Immature natural killer cell (primary cell): Measurements from ENCODE around the gene BTBD9. TPM values are rescaled to one million over a fixed set of nuclear protein-coding genes. Genes with fewer than 3 reads are reported as not detected.

Experiments
- DNase-seq, 3 donors: peaks; one replicate each; pipeline ENCODE4 v3.0.0; 2022; ENCODE audit warnings: mixed read lengths in 1 of 3
- H3K27ac Mint-ChIP-seq, 6 donors: one replicate each; pipeline ENCODE4 v1.8.0; 2020; ENCODE audit warnings: mixed read lengths in 6 of 6, mild to moderate bottlenecking in 5 of 6, inconsistent platforms in 4 of 6, moderate library complexity in 3 of 6
- H3K27me3 Mint-ChIP-seq, 3 donors: one replicate each; pipeline ENCODE4 v1.8.0; 2020 to 2021; ENCODE audit warnings: low read depth in 3 of 3, mild to moderate bottlenecking in 3 of 3, mixed read lengths in 3 of 3, moderate library complexity in 3 of 3, inconsistent platforms in 1 of 3
- H3K36me3 Mint-ChIP-seq, 3 donors: one replicate each; pipeline ENCODE4 v1.8.0; 2020; ENCODE audit warnings: mixed read lengths in 3 of 3, inconsistent platforms in 2 of 3, mild to moderate bottlenecking in 2 of 3
- H3K4me1 Mint-ChIP-seq, 2 donors: one replicate each; pipeline ENCODE4 v1.8.0; 2020; ENCODE audit warnings: inconsistent platforms in 2 of 2, mild to moderate bottlenecking in 2 of 2, mixed read lengths in 2 of 2, moderate library complexity in 1 of 2
- H3K4me3 Mint-ChIP-seq, 5 donors: one replicate each; pipeline ENCODE4 v1.8.0; 2020; ENCODE audit warnings: mild to moderate bottlenecking in 5 of 5, mixed read lengths in 5 of 5, inconsistent platforms in 3 of 5, moderate library complexity in 3 of 5
- H3K9me3 Mint-ChIP-seq, 6 donors: one replicate each; pipeline ENCODE4 v1.8.0; 2020; ENCODE audit warnings: mild to moderate bottlenecking in 6 of 6, mixed read lengths in 6 of 6, inconsistent platforms in 4 of 6, moderate library complexity in 3 of 6
- polyA plus RNA-seq, 3 donors: library from polyadenylated mRNA; unstranded; fragments of 300-500 nt; fragmentation: Illumina TruSeq; gene quantifications; one replicate each; pipeline ENCODE4 v1.2.3, GENCODE V29; 2021

The BTBD9 gene
- polyA plus RNA-seq, 3 donors from 2014 or later: 5.3 to 12.3 (median 10.9) TPM

DNA sequence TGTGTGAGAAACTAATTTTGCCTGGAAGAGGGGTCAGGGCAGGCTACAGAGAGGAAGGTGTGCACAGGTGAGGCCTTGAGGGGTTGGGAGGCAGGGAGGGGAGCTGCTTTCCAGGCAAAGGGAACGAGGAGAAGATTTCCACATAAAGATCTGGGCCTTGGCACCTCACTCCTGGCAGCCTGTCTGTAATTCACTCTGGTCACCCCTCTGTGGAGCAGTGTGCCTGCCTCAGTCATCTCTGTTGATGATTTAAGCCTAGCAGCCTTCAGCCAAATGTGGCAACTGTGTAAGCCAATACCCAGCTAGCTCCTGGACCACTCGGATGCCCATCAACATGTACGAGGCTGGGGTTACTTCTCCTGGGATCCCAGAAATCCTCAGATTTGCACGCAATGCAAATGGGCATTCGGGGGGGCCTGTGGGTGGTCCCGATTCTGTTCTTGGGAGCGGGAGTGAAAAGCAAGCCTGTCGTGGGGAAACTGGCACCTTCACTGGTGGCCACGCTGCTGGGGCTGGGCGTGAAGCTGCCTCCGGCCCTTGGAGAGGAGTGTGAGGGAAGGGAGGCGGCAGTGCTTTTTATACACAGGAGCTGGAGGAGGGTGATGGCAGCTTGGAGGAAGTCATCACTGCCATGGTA is 459.8 kb downstream of the BTBD9 start:
- H3K27ac Mint-ChIP-seq: no peak overlapping the region

DNA sequence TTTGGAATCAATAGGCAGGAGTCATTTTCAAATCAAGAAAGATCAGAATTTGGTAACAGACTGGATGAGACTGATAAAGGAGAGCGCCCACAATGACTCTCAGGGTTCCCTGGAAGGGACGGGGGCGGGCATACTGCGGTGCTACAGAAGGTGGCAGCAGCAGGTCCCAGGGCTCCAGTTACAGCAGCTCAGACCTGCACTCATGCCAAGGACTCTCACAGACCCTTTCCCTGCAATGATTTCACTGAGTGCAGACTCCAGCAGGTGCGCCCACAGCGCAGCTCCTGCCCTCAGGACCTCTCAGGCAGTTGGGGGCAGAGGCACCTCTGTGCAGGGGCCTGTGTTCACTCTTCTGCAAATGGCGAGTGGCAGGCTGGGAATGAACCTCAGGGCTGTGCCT is 460.4 kb downstream of the BTBD9 start:
- no peak overlapping the region for H3K27ac Mint-ChIP-seq
- peaks cover 0 to 6% of the 10 kb centered on the region in 2 donors for H3K4me1 Mint-ChIP-seq
- no peaks in the 10 kb centered on the region for H3K36me3 Mint-ChIP-seq
- H3K27me3 Mint-ChIP-seq: peaks cover 4 to 19% (median 4%) of the 10 kb centered on the region in 3 donors
- no peak for DNase-seq
- H3K4me3 Mint-ChIP-seq: no peak overlapping the region
- no peaks in the 10 kb centered on the region for H3K9me3 Mint-ChIP-seq

More for the DNA sequence above, 459.8 kb downstream of the BTBD9 start:
- no peak overlapping the region for H3K4me3 Mint-ChIP-seq
- no peaks in the 10 kb centered on the region for H3K36me3 Mint-ChIP-seq
- H3K27me3 Mint-ChIP-seq: peaks cover 4 to 15% (median 7%) of the 10 kb centered on the region in 3 donors
- peaks cover 0 to 6% of the 10 kb centered on the region in 2 donors for H3K4me1 Mint-ChIP-seq
- no peak for DNase-seq
- H3K9me3 Mint-ChIP-seq: no peaks in the 10 kb centered on the region

DNA sequence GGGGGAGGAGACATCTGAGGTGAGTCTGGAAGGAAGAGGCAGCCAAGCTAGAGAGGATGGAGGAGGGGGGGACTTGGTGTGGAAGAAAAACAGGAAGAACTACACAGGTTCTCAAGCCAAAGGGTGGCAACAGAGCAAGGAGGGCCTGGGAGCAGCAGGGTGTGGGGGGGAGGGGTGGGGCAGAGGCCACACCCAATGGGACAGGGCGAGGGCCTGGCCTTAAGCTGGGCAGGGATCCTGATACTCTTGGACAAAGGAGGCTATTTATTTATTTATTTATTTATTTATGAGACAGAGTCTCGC is 461.2 kb downstream of the BTBD9 start:
- peaks cover 0 to 6% of the 10 kb centered on the region in 2 donors for H3K4me1 Mint-ChIP-seq
- H3K27ac Mint-ChIP-seq: peak overlapping the region in 1 of 6 donors; percentile 38
- DNase-seq: no peak
- peaks cover 0 to 1% (median 0%) of the 10 kb centered on the region in 3 donors for H3K36me3 Mint-ChIP-seq
- H3K27me3 Mint-ChIP-seq: peaks cover 3 to 15% (median 4%) of the 10 kb centered on the region in 3 donors
- no peaks in the 10 kb centered on the region for H3K9me3 Mint-ChIP-seq
- no peak overlapping the region for H3K4me3 Mint-ChIP-seq

DNA sequence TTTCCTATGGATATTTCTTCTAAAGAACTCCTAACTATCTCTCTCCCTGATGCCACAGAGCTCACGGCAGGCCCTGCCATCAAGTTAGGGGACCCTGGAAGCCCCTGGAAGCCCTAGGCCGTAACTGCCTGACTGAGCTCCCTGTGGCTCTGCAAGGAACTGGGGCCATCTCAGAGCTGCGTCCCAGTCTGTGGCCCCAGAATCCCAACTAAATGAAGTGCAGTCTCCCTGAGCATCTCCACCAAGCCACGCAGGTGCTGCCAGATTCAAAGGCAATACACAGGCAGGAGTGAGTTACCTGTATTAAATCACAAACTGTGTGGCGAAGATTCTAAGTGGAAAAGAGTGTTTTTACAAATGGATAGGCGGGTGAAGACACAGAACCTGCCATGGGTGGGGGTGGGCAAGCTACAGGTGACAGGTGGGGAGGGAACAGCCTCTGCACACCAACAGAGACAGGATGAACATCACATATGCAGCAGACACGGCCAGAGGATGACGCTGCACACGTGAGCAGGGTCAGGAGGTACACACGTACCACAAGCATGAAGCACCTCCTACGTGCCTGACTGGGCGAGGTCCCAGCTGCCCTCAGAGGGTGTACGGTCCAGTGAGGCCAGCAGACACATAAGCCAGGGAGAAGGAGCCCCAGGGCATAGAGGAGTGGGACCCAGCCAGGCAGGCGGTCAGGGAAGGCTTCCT is 461.7 kb downstream of the BTBD9 start:
- DNase-seq: no peak
- H3K27ac Mint-ChIP-seq: peak overlapping the region in 1 of 6 donors; percentile 38
- peaks cover 0 to 6% of the 10 kb centered on the region in 2 donors for H3K4me1 Mint-ChIP-seq
- H3K4me3 Mint-ChIP-seq: no peak overlapping the region
- H3K27me3 Mint-ChIP-seq: peaks cover 3 to 15% (median 4%) of the 10 kb centered on the region in 3 donors
- peaks cover 0 to 3% (median 0%) of the 10 kb centered on the region in 3 donors for H3K36me3 Mint-ChIP-seq
- no peaks in the 10 kb centered on the region for H3K9me3 Mint-ChIP-seq

DNA sequence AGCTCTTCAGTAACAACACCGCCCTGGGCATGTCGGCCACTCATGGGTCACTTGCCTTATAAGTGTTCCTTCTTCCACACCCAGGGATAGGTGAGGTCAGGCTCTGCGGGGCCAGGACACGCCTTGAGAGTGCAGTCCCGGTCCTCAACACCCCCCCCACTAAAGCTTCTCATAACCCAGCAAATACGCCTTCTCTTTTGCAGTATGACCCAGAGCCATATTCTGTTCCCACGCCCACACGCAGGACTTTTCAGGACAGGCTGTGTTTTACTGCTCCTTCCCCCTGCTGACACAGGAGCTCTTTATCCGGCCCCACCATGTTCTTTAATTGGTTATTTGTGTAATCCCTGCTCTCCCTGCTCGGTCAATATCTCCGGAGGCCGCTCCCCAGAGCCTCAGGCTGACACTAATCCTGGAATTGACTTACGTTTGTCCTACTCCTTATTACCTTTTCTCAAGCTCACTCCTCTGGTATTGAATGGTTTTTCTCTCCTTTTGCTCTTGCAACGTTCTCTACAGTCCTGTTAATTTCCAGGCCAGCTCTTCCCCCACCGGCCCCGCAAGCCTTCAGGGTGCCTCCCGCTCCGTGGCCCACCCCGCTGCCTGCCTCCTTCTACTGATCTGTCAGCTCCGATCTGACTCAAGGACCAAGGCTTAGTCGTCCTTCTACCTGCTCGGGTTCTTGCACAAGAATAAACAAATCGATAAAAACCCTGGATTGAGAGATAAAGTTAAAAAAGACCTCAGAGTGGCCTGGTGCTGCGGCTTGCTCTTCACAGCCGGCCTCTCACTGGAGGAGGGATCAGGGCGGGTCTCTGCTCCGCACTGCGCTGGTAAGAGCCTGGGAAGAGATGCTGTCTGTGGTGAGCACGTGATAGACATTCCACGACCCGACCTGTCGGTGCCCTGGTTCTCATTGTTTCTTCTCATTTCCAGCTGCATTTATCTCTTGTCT is 462.7 kb downstream of the BTBD9 start:
- H3K4me1 Mint-ChIP-seq: peaks cover 0 to 6% of the 10 kb centered on the region in 2 donors
- DNase-seq: no peak
- H3K4me3 Mint-ChIP-seq: no peak overlapping the region
- peaks cover 0 to 3% (median 0%) of the 10 kb centered on the region in 3 donors for H3K36me3 Mint-ChIP-seq
- no peaks in the 10 kb centered on the region for H3K9me3 Mint-ChIP-seq
- H3K27me3 Mint-ChIP-seq: peaks cover 3 to 15% (median 3%) of the 10 kb centered on the region in 3 donors
- no peak overlapping the region for H3K27ac Mint-ChIP-seq

DNA sequence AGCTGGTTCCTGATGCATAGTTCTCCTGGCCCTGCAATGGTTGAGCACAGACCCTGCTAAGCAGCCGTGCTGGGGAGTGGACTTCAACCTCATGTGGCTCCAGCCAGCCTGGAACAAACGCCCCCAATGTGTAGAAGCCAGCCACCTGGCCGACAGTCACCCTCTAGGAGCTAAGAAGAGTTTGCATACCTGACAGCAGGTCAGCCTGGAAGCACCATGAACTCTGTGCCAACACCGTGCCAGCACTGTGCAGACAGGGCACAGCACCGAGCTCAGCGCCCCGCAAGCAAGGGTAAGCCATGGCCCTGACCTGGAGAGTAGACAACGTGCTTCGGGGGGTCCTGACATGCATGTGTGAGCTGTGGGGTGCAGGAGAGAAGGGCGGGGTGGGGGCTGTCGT is 463.9 kb downstream of the BTBD9 start:
- peak overlapping the region in 2 of 6 donors; percentile 35 to 42 for H3K27ac Mint-ChIP-seq
- H3K36me3 Mint-ChIP-seq: peaks cover 0 to 5% (median 0%) of the 10 kb centered on the region in 3 donors
- no peaks in the 10 kb centered on the region for H3K9me3 Mint-ChIP-seq
- H3K4me3 Mint-ChIP-seq: no peak overlapping the region
- no peak for DNase-seq
- peaks cover 3 to 15% (median 9%) of the 10 kb centered on the region in 3 donors for H3K27me3 Mint-ChIP-seq
- peaks cover 0 to 6% of the 10 kb centered on the region in 2 donors for H3K4me1 Mint-ChIP-seq

DNA sequence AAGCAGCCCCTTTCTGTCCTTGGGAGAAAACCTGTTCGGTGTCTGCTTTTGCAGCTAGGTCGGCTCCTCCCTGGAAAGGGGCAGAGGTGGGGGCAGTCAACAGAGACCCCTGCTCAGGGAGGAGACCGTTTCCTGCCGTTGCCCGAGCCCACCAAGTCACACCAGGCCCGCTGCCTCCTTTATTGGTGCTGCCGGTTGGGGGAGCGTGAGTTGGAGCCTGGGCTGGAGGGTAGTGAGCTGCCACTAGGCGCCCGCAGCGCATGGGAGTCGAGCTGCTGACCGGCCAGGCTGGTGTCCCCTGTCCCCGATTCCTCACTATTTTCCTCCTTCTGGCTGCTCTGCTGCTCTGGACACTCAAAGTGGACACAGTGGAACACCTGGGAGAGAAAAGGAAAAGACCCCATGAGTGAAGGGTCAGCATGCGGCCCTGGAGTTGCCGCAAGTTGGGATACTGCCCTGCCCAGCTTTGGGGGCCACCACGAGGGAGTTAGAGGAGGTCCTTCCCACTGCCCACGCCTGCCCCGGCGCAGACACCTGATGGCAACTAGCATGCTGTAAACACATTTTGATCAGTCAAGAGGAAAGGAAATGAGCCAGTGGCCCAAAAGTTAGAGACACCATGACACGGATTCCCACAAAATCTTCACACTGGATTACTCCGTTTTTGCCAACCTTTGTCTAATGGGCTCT is 464.8 kb downstream of the BTBD9 start:
- Mint-ChIP-seq H3K4me1 (peaks cover 0 to 6% of the 10 kb centered on the region in 2 donors), H3K27ac (peak overlapping the region in 1 of 6 donors; percentile 35), H3K27me3 (peaks cover 3 to 12% (median 9%) of the 10 kb centered on the region in 3 donors), H3K36me3 (peaks cover 0 to 5% (median 0%) of the 10 kb centered on the region in 3 donors), H3K9me3 (no peaks in the 10 kb centered on the region), H3K4me3 (no peak overlapping the region)
- no peak for DNase-seq

DNA sequence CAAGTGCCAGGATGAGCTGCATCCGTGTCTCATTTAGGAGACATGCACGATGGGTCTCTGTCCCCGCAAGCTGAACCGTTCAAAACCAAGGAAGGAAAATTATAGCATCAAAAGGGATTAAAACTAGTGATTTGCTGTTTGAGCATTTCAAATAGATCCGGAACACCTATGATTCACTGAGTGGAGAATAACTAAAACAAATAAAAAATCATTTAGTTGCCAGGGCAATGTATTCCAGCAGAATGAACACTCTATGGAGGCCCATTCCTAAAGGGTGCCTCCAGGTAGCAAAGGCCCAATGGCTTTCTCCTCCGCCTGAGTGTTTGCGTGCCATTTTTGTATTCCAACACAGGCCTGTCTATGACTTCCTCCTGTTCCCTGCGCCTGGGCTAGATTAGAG is 465.4 kb downstream of the BTBD9 start:
- Mint-ChIP-seq H3K27me3 (peaks cover 3 to 14% (median 11%) of the 10 kb centered on the region in 3 donors), H3K4me3 (no peak overlapping the region), H3K36me3 (peaks cover 0 to 5% (median 0%) of the 10 kb centered on the region in 3 donors), H3K4me1 (peaks cover 0 to 6% of the 10 kb centered on the region in 2 donors), H3K9me3 (no peaks in the 10 kb centered on the region), H3K27ac (peak overlapping the region in 2 of 6 donors; percentile 49 to 69)
- DNase-seq: no peak

DNA sequence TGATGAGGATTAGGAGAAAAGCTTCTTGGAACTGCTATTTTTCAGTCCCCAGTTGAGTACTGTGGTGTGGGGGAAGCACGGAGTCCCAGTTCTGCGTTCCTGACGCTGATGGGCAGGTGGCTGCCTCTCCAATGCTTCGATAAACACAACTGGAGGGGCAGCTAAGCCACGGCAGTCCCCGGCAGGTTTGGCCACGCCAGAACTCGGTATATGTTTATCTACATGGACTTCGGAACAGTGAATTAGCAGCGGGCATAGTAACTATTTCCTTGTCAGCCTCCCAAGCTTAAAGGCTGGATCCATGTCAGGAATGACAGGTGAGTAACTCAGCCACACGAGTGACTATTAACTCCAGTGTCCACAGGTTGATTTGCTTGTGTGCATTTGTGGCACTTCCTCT is 465.8 kb downstream of the BTBD9 start:
- H3K4me1 Mint-ChIP-seq: peaks cover 0 to 6% of the 10 kb centered on the region in 2 donors
- DNase-seq: no peak
- H3K4me3 Mint-ChIP-seq: no peak overlapping the region
- no peaks in the 10 kb centered on the region for H3K9me3 Mint-ChIP-seq
- H3K27ac Mint-ChIP-seq: peak overlapping the region in 2 of 6 donors; percentile 49 to 69
- peaks cover 0 to 5% (median 0%) of the 10 kb centered on the region in 3 donors for H3K36me3 Mint-ChIP-seq
- peaks cover 3 to 14% (median 11%) of the 10 kb centered on the region in 3 donors for H3K27me3 Mint-ChIP-seq

DNA sequence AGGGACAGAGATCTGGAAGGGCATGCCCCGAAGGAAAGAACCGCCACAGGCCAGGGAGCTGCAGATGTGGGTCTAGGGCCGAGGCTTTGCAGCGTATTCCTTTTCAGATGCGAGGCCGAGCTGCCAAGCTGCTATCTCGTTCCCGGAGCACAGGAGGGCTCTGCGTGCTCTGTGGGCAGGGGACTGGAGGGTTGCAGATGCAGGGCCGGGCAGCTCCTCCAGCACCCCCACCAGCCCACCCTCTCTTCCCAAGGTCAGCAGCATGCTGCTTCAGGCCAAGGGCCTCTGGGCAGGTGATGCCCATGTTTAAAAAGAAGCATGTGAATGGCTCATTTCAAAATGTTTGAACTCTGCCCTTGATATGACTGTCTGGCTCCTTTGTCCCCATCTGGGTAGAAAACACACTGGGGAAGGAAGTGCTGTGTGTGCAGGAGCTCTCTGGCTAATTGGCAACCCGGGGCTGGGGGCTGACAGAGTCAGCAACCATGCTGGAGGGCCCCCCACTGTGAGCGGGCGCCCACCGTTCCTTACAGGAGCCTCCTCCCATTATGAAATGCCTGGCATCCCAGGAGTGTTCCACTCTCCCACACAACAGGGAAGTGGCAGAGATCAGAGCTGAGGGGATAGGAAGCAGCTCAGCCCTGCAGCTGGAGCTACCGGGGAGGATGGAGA is 466.9 kb downstream of the BTBD9 start:
- Mint-ChIP-seq H3K27me3 (peaks cover 3 to 12% (median 11%) of the 10 kb centered on the region in 3 donors), H3K4me1 (peaks cover 0 to 6% of the 10 kb centered on the region in 2 donors), H3K4me3 (no peak overlapping the region), H3K36me3 (peaks cover 0 to 5% (median 0%) of the 10 kb centered on the region in 3 donors), H3K9me3 (no peaks in the 10 kb centered on the region), H3K27ac (peak overlapping the region in 1 of 6 donors; percentile 51)
- no peak for DNase-seq

DNA sequence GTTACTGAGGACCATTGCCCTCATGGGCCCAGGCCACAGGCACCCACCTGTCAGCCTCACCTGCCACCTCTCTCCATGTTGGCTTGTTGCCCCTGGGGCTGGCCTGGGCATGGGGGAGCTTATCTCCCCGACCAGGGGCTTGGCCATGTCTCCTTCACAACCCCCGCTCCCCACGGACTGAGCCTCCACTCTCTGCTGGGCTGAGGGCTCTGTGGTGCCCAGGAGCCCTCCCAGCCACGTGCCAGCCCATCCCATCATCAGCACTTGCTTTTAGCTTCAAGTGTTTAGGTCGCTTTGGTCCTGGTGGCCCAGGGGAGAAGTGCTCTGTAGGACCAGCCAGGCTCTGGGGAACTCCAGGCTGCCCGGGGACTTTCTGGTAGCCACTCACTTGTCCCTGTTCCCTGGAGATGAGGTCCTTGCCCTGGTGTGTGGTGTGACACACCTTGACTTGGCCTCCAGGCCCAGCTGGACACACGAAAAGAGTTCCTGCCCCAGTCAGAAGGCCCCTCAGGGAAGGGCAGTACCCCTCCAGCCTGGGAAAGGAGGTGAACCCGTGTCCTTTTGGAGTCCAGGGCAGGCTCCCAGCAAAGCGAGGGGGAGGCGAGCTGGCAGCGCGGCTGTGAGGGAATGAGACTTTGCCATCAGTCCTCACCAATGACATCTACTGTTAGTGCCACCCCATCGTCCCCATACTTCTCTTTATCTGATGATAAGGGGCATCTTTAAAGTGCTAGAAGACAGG is 467.6 kb downstream of the BTBD9 start:
- Mint-ChIP-seq H3K27ac (no peak overlapping the region), H3K9me3 (no peaks in the 10 kb centered on the region), H3K4me1 (peaks cover 0 to 6% of the 10 kb centered on the region in 2 donors), H3K36me3 (peaks cover 0 to 5% (median 0%) of the 10 kb centered on the region in 3 donors), H3K27me3 (peaks cover 3 to 13% (median 12%) of the 10 kb centered on the region in 3 donors), H3K4me3 (no peak overlapping the region)
- DNase-seq: no peak
